HG03558 (cell line): Measurements from ENCODE around the gene HSD17B11.
"Not testable (repeated sequence)": the region's sequence is repeated elsewhere in the genome, so short reads cannot be mapped to it uniquely, and the experiment has no call there.

Source experiments
- ATAC-seq: cut with Tn5 transposase; IDR thresholded peaks from one replicate; pipeline ENCODE4 v1.9.1; 2021; ENCODE audit warnings: moderate number of reproducible peaks; ENCODE audit not compliant: unreplicated experiment; ENCODE audit errors: extremely low read depth

HSD17B11 gene, protein sequence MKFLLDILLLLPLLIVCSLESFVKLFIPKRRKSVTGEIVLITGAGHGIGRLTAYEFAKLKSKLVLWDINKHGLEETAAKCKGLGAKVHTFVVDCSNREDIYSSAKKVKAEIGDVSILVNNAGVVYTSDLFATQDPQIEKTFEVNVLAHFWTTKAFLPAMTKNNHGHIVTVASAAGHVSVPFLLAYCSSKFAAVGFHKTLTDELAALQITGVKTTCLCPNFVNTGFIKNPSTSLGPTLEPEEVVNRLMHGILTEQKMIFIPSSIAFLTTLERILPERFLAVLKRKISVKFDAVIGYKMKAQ

DNA sequence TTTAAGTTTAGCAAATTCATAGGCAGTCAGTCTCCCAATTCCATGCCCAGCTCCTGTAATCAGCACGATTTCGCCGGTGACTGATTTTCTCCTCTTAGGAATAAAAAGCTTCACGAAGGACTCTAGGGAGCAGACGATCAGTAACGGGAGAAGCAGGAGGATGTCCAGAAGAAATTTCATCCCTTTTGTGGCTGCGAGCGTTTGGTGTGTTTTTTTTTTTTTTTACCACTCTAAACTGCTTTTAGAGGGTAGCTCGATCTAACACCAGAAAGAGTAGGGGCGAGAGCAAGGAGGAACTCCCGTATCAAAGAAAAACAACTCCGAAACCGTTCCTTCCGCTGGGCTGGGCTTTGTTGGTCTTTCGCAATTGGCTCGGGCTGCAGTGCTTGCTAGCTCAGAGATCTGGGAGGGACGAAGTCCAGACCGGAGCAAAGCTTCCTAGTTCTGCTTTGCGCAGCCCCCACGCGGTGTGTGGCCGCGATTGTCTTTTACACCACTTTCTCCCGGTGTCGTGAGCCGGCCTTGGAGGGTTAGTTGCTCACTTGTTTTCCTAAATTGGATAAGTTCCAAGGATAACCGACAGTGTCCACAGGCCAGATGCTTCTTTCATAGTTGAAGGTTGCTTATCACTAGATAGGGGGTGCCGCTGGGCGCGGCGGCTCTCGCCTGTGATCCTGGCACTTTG lies at the start of gene HSD17B11:
Gene HSD17B11 (minus strand): TSS at position 298 of the 685 bp plus-strand sequence. CDS start 118 bp downstream, at position 180.
- ATAC-seq, result peak; percentile 99

DNA sequence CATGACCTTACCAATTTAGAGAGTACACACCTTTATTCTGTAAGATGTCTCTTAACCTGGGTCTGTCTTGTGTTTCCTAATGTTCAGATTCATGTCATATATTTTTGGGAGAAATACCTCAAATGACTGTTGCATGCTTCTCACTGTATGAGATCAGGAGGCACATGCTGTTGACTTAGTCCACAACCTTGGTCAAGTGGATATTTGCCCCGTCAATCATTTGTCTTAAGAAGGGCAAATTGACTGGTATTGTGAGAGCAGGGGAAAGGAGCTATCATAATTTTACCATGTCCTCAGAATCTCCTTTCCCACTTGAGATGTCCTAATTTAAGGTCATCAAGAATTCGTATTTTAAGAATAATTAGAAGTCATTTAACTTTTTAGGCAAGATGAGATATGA lies 42.4 kb upstream of the HSD17B11 start:
- ATAC-seq, result no peak

DNA sequence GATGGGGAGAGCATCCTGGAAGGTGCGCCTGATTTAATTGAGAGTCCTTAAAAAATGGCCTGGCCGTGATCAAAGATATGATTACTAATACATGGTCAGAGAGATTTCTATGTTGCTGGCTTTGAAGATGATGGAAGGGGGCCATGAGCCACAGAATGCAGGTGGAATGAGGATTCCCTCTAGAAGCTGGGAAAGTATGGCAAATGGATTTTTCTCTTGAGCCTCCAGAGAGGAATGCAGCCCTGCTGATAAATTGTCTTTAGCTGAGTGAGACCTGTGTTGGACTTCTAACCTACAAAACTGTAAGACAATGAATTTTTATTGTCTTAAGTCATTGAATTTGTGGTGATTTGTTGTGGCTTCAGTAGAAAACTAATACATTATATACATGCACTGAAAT lies 39.0 kb upstream of the HSD17B11 start:
- no peak for ATAC-seq

DNA sequence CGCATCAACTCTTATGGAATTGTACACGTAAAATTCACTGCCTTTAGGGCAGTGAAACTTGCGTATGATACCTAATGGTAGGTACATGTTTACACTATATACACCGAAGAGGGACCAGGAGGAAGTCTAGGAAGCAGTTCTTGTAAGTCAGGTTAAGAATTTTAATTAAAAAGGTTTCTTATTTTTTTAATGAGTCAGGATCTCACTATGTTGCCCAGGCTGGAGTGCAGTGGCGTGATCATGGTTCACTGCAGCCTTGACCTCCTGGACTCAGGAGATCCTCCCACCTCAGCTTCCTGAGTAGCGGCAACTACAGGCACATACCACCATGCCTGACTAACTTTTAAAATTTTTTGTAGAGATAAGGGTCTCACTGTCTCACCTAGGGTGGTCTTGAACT lies 38.0 kb upstream of the HSD17B11 start:
- no peak for ATAC-seq

DNA sequence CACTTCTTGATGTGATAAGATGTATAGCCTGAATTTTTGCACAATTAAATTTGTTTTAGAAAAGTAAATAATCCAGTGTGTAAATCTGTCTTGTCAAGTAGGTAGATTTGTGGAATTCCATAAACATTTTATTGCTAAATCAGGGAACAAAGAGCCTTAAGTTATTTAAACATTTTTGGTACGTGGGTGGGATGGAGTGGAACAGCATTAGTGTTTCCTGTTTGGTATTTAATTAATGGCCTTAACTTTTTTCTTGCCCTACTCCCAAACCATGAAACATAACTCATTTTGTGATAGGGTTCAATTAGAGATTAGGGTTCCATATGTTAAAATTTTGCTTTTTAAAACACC lies 36.5 kb upstream of the HSD17B11 start:
- no peak for ATAC-seq

DNA sequence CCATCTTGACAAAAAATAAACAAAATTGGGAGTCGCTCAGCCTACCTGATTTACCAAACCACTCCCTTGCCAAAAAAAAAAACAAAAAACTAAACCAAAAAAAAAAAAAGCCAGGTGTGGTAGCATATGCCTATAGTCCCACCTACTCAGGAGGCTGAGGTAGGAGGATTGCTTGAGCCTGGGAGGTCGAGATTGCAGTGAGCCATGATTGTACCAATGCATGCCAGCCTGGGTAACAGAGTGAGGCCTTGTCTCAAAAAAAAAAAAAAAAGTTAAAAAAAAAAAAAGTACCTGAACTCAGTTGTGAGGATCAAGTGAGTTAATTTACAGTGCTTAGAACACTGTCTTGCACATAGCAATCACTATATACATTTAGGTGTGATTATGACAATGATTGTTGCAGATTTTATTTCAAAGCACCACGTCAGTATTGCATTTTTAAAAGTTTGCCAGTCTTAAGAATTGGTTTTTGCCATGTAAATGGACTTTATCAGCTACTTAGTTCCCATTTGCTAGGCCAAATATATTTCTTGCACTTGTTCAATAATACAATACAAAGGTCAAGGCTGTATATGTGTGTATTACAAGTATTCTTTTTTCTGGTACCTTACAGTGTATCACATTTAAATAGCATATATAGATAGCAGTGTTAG lies 36.0 kb upstream of the HSD17B11 start:
- no peak for ATAC-seq

DNA sequence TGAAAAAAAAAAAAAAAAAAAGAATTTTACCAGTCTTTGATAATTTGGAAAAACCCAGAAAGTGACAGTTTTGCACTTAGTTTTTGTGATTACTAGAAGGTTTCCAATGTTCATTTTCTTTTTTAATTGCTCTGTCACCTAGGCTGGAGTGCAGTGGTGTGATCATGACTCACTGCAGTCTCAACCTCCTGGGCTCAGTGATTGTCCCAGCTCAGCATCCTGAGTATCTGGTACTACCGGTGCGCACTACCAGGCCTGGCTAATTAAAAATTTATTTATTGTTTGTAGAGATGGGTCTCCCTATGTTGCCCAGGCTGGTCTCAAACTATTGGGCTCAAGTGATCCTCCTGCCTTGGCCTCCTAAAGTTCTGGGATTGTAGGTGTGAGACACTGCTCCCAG lies 34.7 kb upstream of the HSD17B11 start:
- no peak for ATAC-seq

DNA sequence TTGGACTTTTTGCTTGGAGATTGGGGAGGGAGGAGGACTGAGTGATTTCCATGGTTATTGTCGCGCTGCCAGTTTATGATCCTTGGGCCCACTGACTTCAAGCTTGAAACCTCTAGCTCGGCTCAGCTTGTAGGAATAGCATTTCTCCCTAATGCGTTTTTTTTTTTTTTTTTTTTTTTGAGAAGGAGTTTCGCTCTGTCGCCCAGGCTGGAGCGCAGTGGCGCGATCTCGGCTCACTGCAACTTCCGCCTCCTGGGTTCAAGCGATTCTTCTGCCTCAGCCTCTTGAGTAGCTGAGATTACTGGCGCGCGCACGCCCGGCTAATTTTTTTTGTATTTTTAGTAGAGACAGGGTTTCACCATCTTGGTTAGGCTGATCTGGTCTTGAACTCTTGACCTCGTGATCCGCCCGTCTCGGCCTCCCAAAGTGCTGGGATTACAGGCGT lies 33.1 kb upstream of the HSD17B11 start:
- ATAC-seq, result not testable (repeated sequence)

DNA sequence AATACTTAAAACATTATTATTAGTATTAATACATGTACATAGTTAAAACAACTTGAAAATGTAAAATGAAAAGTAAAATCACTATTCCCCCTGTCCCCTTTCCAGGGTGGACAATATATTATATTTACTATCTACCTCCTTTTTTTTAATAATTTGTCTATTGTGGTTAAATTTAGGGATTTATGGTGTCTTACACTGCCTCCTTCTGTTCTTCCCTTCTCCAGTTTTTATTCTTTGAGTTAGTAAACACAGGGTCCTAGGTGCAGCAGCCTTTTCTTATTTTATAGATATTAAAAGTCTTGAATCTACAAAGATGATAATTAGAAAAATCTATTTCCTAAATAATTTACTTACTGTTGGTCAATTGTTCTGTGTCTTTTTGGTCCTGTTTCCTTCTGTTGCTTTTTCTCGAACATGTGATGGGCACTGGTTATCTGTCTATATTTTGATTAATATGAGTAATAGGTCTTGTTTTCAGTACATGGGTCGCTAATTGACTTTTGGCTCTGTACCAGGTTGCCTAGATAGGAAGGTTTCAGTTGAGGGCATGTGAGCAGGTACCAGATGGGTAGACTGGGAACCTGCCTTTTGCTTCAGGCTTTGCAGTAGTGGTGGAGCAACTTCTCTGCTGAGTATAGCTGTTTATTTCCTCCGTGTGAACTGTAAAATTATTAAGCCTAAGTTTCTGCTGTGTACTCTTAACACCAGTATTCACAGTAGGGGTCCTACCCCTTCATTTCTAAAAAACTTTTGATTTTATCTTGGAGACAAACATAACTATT lies 32.5 kb upstream of the HSD17B11 start:
- no peak for ATAC-seq

DNA sequence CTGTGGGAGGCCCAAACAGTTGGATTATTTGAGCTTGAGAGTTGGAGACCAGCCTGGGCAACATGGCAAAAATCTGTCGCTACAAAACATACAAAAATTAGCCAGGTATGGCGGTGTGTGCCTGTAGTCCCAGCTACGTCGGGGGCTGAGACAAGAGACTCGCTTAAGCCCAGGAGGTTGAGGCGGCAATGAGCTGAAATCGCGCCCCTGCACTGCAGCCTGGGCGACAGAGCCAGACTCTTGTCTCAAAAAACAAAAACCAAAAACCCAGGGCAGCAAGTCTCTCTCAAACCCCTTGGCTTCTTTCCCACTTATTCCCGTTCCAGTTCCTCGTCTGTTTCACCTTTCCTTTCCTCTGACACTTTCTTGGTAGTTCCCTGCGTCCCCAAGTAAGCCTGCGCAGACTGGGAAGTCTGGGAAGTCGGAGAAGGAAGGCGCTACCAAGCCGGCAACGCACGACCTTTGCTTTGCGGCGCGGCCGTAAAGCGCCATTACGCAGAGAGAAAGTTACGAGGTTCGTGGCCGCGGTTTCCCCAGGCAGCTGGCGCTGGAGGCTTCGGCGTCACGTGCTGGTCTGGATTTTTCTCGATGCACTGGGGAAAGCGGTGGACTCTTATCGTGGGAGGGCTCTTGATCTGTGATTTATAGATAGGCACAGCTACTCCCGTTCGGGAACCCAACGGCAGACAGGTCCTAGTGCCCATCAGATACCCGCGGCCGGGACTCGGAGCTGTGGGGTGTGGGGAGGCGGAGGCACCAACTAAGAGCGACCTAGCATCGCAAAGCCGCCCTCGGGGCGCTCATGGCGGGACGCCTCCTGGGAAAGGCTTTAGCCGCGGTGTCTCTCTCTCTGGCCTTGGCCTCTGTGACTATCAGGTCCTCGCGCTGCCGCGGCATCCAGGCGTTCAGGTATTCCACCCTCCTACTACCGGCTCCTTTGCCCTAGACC lies 31.4 kb upstream of the HSD17B11 start, which contains the start of gene NUDT9:
Gene NUDT9 (plus strand): TSS at position 470 of the 949 bp plus-strand sequence. CDS start 333 bp downstream, at position 803.
- ATAC-seq, result peak; percentile 54

DNA sequence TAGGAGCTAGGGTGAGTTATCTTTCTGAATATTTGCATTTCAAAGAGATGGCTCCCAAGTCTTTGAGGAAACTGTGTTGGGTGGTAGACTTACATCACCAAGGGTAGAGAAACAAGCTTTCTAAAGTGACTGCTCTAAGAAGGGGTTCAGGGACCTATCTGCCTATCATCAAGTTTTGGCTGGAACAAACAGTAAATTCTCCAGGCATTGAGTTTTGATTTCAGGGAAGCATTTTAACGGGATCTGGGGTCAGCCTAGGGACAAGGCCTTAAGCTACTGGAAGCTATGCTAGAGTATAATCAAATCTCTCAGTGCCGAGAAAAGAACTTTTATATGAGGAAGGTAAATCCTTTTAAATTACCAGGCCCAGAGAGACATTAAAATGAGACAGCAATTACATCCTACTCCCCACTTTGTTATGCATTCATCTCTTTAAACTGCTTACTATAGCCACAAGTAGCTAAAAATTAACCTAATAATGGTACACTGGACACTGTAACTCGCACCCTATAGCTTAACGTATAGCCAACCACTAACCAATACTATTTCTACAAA lies 29.4 kb upstream of the HSD17B11 start:
- ATAC-seq, result no peak

DNA sequence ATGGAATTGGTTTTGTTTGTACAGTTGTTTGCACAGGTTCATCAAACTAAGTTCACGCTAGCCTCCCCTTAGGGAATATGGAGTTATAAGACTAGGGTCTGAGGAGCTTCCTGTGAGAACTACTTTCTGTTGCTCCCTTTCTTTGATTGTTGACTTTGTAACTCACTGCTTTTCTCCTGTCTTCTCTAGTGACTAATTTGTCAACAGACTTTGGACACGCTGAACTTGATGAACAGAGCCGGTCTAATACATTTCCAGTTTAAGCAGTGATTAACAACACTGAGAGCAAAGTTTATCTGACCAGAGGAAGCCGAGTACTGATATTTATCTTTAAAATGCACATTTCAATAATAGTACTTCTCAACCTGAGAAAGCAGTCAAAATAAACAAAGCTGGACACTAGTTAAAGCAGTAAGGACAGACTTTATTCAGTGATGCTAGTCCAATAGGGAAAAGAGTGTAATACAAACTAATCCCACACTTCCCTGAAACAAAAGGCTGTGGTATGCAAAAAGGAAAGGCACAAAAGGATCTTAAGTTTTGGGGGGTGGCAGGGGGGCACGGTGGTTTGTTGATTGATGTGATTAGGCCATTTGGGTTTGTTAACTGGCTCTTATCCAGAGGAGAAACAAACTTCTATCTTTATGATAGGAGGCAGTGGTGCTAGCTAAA lies 28.7 kb upstream of the HSD17B11 start:
- ATAC-seq, result no peak

DNA sequence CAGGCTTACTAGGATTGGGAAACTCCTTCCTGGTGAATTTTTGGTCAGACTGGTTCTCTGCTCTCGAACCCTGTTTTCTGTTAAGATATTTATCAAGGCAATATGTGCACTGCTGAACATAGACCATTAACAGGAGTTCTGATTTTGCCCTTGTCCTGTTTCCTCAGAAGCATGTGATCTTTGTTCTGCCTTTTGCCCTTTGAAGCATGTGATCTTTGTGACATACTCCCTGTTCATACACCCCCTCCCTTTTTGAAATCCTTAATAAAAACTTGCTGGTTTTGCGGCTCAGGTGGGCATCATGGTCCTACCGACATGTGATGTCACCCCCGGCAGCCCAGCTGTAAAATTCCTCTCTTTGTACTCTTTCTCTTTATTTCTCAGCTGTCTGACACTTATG lies 27.4 kb upstream of the HSD17B11 start:
- ATAC-seq, result not testable (repeated sequence)

DNA sequence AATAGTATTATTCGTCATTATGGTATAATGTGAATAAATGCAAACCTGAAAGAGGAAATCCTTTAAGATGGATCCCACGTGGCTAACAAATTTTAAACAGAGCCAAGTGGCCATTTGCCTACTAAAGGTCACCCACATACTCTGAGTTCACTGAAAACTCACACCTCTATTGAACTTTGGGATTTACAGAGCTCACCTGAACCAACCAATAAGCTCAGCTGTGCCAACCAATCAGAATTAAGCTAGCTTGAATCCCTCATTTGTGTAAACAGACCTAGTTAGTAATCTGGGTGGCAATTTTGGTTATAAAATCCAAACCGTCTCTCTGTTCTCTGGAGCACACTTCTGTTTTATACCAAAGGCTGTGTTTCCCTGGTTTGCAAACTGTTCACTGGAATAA lies 26.0 kb upstream of the HSD17B11 start:
- ATAC-seq, result no peak

DNA sequence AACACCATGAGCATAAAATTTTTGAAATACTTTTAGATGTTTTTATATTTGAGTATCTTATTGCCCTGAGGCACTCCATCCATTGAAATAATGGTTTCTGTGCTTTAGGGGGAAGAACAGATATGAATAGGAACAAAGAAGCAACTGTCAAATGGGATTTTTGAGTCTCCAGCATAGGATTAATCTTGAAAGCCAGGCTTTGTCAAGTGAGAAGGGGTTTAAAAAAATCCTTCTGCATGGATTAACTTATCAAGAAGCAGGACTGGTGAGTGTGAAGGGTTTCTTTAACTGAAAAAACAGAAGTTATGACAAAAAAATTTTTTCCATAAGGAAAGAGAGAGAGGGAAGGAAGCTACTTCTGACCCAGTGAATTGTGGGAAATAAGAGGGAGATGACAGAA lies 23.8 kb upstream of the HSD17B11 start:
- no peak for ATAC-seq

DNA sequence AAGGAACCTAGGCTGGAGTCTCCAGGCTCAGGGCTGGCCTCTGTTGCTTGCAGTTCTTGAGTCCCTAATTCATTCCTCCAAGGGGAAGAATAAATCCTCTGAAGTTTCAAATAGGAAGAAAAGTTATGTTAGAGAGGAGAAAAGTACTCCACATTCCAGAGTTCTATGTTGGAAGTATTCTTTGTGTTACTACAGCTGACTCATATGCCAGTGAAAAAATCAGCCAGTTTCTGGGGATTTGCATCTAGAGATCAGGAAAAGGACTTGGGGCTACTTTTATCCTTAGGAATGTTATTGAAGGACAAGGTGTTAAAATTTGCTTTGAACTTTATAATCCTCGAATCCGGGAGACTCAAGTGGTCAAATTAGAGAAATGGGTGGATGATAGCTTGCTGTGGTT lies 19.7 kb upstream of the HSD17B11 start:
- ATAC-seq, result no peak

DNA sequence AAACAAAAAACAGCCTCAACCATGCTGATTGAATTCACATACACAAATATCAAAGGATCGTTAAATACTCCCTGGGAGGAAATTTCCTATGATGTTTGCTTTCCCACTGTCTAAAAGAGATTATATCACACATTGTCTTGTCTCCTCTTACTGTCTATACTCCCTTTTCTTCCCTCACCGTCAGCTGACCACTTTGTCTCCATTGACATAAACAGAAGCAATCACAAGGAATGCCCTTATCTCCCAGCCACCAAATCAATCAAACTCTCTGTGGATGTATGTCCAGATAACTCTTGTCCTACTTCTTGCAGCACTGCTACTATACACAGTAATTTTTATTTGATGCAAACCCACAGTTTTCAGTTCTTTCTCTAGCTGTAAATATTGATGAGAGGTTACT lies 19.2 kb upstream of the HSD17B11 start:
- ATAC-seq, result no peak

DNA sequence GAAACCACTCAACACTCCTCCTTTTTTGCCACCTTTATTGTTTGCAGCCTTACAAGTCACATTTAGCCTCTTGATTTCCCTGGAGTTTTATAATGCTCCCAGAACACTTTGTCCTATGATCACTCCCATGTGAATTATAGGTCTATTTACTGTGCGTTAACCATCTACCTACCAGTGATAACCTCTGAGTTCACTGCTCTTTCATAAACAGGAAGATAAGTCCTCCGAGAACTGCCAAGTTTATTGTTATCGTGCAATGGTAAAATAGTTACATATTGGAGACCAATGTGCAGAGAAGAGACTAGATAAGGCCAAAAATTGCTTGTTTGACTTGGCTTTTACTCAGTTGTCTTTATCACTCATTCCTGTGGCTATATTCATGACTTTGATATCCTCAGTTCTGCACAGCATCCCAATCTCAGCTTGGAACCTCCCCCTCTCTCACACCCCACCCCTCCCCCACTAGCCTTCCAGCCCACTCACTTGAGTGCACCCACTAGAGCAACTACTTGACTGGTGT lies 18.5 kb upstream of the HSD17B11 start:
- ATAC-seq, result no peak
